BLaER1 treated with 17β-estradiol and CSF1 and Interleukin-3, amounts not matched to agents 10 nM and 100 nM (cell line): Measurements from ENCODE around the gene ZNG1F.
"Not testable (repeated sequence)": the region's sequence is repeated elsewhere in the genome, so short reads cannot be mapped to it uniquely, and the experiment has no call there.

Experiments
- H3K27ac ChIP-seq, 11 experiments: shearing (Covaris generic); formaldehyde crosslinking; 2 replicates each; pipeline ENCODE4 v1.8.1; 2022
- H3K27me3 ChIP-seq, 11 experiments: shearing (Covaris generic); formaldehyde crosslinking; 2 replicates each; pipeline ENCODE4 v1.8.1; 2022
- H3K36me3 ChIP-seq, 11 experiments: shearing (Covaris generic); formaldehyde crosslinking; 2 replicates each; pipeline ENCODE4 v1.8.1; 2022
- H3K4me1 ChIP-seq, 10 experiments: shearing (Covaris generic); formaldehyde crosslinking; 2 replicates each; pipeline ENCODE4 v1.8.1; 2022
- H3K4me2 ChIP-seq, 11 experiments: shearing (Covaris generic); formaldehyde crosslinking; 2 replicates each; pipeline ENCODE4 v1.8.1; 2022
- H3K4me3 ChIP-seq, 10 experiments: shearing (Covaris generic); formaldehyde crosslinking; 2 replicates each; pipeline ENCODE4 v1.8.1; 2022
- H3K9ac ChIP-seq, 11 experiments: shearing (Covaris generic); formaldehyde crosslinking; 2 replicates each; pipeline ENCODE4 v1.8.1; 2022
- H3K9me3 ChIP-seq, 11 experiments: shearing (Covaris generic); formaldehyde crosslinking; replicated peaks in 1 of 11; 2 replicates each; pipeline ENCODE4 v1.8.1; 2022
- H4K20me1 ChIP-seq, 11 experiments: shearing (Covaris generic); formaldehyde crosslinking; 2 replicates each; pipeline ENCODE4 v1.8.1; 2022
- Cebpa-rat ChIP-seq, 11 experiments: shearing (Covaris generic); IDR thresholded peaks; 2 replicates each; pipeline ENCODE4 v1.8.1; 2022

The ZNG1F gene

GRCh38 chr9:41189217-41189616 is at the start of gene ZNG1F:
Gene ZNG1F, minus strand, starts transcription at chr9:41189317. Its CDS starts 59 bp downstream, at chr9:41189258.
- H3K9me3 ChIP-seq, H3K27me3 ChIP-seq, H3K4me2 ChIP-seq, H3K4me1 ChIP-seq, H3K36me3 ChIP-seq, H4K20me1 ChIP-seq, H3K27ac ChIP-seq, H3K4me3 ChIP-seq, H3K9ac ChIP-seq: not testable (repeated sequence)

GRCh38 chr9:41237110-41237749 is 48.1 kb upstream of the ZNG1F start:
- not testable (repeated sequence) for H4K20me1 ChIP-seq, H3K4me1 ChIP-seq, H3K27me3 ChIP-seq, H3K27ac ChIP-seq, H3K4me3 ChIP-seq, H3K4me2 ChIP-seq, H3K9ac ChIP-seq, H3K36me3 ChIP-seq
- peaks cover 10 to 36% (median 29%) of the 10 kb centered on the region in 11 experiments for H3K9me3 ChIP-seq

GRCh38 chr9:41236486-41237109 is 47.5 kb upstream of the ZNG1F start:
- not testable (repeated sequence) for H3K4me1 ChIP-seq, H3K9ac ChIP-seq, H3K36me3 ChIP-seq, H4K20me1 ChIP-seq, H3K4me3 ChIP-seq, H3K27me3 ChIP-seq, H3K4me2 ChIP-seq, H3K27ac ChIP-seq
- peaks cover 10 to 36% (median 29%) of the 10 kb centered on the region in 11 experiments for H3K9me3 ChIP-seq

GRCh38 chr9:41234811-41235805 is 46.0 kb upstream of the ZNG1F start:
- not testable (repeated sequence) for H4K20me1 ChIP-seq, H3K4me1 ChIP-seq, H3K4me2 ChIP-seq, H3K9ac ChIP-seq, H3K27ac ChIP-seq, H3K36me3 ChIP-seq, H3K27me3 ChIP-seq, H3K4me3 ChIP-seq
- H3K9me3 ChIP-seq: peaks cover 10 to 36% (median 29%) of the 10 kb centered on the region in 11 experiments

GRCh38 chr9:41234221-41234620 is 45.1 kb upstream of the ZNG1F start:
- H3K27me3 ChIP-seq, H4K20me1 ChIP-seq, H3K27ac ChIP-seq, H3K4me1 ChIP-seq, H3K4me3 ChIP-seq, H3K9ac ChIP-seq, H3K4me2 ChIP-seq, H3K36me3 ChIP-seq: not testable (repeated sequence)
- peaks cover 10 to 38% (median 29%) of the 10 kb centered on the region in 11 experiments for H3K9me3 ChIP-seq

- H3K27me3 ChIP-seq, H3K27ac ChIP-seq, H3K4me2 ChIP-seq, H3K4me1 ChIP-seq, H4K20me1 ChIP-seq, H3K4me3 ChIP-seq, H3K36me3 ChIP-seq, H3K9ac ChIP-seq: not testable (repeated sequence)
- peaks cover 10 to 36% (median 28%) of the 10 kb centered on the region in 11 experiments for H3K9me3 ChIP-seq
Observed at GRCh38 chr9:41232326-41232725, 43.2 kb upstream of the ZNG1F start.

GRCh38 chr9:41230418-41230817 is 41.3 kb upstream of the ZNG1F start:
- H4K20me1 ChIP-seq, H3K4me2 ChIP-seq, H3K4me3 ChIP-seq, H3K27ac ChIP-seq, H3K27me3 ChIP-seq, H3K36me3 ChIP-seq, H3K9ac ChIP-seq, H3K4me1 ChIP-seq: not testable (repeated sequence)
- peaks cover 8 to 18% (median 15%) of the 10 kb centered on the region in 11 experiments for H3K9me3 ChIP-seq

- no peaks in the 10 kb centered on the region for H3K4me1 ChIP-seq
- TF ChIP-seq Cebpa-rat (IDR thresholded peaks at IDR 0.05): no peak
- peaks cover 2 to 11% (median 7%) of the 10 kb centered on the region in 11 experiments for H3K9me3 ChIP-seq
- H3K27ac ChIP-seq: no peak overlapping the region
- no peak overlapping the region for H3K4me2 ChIP-seq
- no peaks in the 10 kb centered on the region for H3K36me3 ChIP-seq
- no peaks in the 10 kb centered on the region for H4K20me1 ChIP-seq
- H3K4me3 ChIP-seq: no peak overlapping the region
- H3K9ac ChIP-seq: no peak overlapping the region
- no peaks in the 10 kb centered on the region for H3K27me3 ChIP-seq
Observed at GRCh38 chr9:41229408-41230401, 40.6 kb upstream of the ZNG1F start.

- not testable (repeated sequence) for H3K9ac ChIP-seq, H3K9me3 ChIP-seq, H3K27me3 ChIP-seq, H3K4me1 ChIP-seq, H3K4me2 ChIP-seq, H3K36me3 ChIP-seq, H3K27ac ChIP-seq, H3K4me3 ChIP-seq, H4K20me1 ChIP-seq
Observed at GRCh38 chr9:41219831-41220230, 30.7 kb upstream of the ZNG1F start.

GRCh38 chr9:41188439-41188838 is 678 bp downstream of the ZNG1F start:
- H4K20me1 ChIP-seq, H3K4me3 ChIP-seq, H3K27ac ChIP-seq, H3K4me2 ChIP-seq, H3K36me3 ChIP-seq, H3K9me3 ChIP-seq, H3K4me1 ChIP-seq, H3K27me3 ChIP-seq, H3K9ac ChIP-seq: not testable (repeated sequence)

- not testable (repeated sequence) for H4K20me1 ChIP-seq, H3K36me3 ChIP-seq, H3K4me2 ChIP-seq, H3K4me1 ChIP-seq, H3K4me3 ChIP-seq, H3K9ac ChIP-seq, H3K27ac ChIP-seq, H3K9me3 ChIP-seq, H3K27me3 ChIP-seq
Observed at GRCh38 chr9:41174994-41175393, 14.1 kb downstream of the ZNG1F start.

GRCh38 chr9:41150116-41150515 is 39.0 kb downstream of the ZNG1F start:
- not testable (repeated sequence) for H3K9me3 ChIP-seq, H3K9ac ChIP-seq, H3K4me2 ChIP-seq, H3K27me3 ChIP-seq, H4K20me1 ChIP-seq, H3K36me3 ChIP-seq, H3K4me3 ChIP-seq, H3K27ac ChIP-seq, H3K4me1 ChIP-seq

- H3K4me3 ChIP-seq, H3K4me1 ChIP-seq, H3K9ac ChIP-seq, H3K27me3 ChIP-seq, H4K20me1 ChIP-seq, H3K27ac ChIP-seq, H3K36me3 ChIP-seq, H3K4me2 ChIP-seq, H3K9me3 ChIP-seq: not testable (repeated sequence)
Observed at GRCh38 chr9:41141878-41142277, 47.2 kb downstream of the ZNG1F start.
